ENCODE measurements around the gene CHST12.

Gene CHST12

DNA sequence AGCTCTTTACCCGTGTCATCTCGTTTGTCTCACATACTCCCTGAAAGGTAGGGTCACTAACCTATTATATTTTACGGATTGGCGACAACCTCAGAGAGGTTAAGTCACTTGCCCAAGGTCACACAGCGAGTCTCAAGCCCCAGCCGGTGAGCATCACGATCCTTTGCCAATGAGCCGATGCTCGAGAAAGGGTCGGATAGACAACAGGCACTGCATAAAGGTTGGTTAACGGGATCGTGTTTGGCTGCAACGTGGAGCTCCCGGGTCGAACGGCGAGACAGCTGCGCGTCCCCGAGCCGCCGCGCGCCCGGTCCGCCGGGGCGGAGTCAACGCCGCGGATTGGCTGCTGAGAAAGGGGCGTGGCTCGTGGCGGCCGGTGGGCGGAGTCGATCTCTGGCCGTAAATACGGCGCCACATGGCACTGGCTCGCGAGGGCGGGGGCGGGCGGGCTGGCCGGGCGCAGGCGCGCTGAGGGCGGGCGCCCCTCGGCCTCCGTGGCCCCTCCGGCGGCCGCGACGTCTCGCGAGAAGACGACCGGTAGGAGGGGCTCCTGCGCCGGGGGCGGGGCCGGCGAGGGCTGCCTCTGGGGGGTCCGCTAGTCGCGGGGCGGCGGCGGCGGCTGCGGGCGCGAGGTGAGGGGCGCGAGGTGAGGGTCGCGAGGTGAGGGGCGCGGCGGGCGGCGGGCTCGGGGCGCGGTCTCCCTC is at the start of gene CHST12:
CHST12 (plus strand) TSS at position 598 of the 704 bp plus-strand sequence. CDS start 29,029 bp downstream, outside the sequence.
- Histone ChIP-seq H3K27me3 (no peaks in the 10 kb centered on the region), H3K9me3 (no peaks in the 10 kb centered on the region), H3K36me3 (no peaks in the 10 kb centered on the region), H3K4me1 (peaks cover 0 to 38% (median 24%) of the 10 kb centered on the region in 4 donors), H3K4me3 (peak within 1 kb of the TSS; percentile 89 to 97), H3K27ac (peak within 1 kb of the TSS; percentile 75 to 79)
- DNase-seq, result peak; percentile 92 to 96
- TF ChIP-seq, protein P1, sequence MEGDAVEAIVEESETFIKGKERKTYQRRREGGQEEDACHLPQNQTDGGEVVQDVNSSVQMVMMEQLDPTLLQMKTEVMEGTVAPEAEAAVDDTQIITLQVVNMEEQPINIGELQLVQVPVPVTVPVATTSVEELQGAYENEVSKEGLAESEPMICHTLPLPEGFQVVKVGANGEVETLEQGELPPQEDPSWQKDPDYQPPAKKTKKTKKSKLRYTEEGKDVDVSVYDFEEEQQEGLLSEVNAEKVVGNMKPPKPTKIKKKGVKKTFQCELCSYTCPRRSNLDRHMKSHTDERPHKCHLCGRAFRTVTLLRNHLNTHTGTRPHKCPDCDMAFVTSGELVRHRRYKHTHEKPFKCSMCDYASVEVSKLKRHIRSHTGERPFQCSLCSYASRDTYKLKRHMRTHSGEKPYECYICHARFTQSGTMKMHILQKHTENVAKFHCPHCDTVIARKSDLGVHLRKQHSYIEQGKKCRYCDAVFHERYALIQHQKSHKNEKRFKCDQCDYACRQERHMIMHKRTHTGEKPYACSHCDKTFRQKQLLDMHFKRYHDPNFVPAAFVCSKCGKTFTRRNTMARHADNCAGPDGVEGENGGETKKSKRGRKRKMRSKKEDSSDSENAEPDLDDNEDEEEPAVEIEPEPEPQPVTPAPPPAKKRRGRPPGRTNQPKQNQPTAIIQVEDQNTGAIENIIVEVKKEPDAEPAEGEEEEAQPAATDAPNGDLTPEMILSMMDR (IDR thresholded peaks at IDR 0.05), result no peak
- intact Hi-C loops (cut with DNase I; ENCODE audit: low total_unique reads), result no loop called here

DNA sequence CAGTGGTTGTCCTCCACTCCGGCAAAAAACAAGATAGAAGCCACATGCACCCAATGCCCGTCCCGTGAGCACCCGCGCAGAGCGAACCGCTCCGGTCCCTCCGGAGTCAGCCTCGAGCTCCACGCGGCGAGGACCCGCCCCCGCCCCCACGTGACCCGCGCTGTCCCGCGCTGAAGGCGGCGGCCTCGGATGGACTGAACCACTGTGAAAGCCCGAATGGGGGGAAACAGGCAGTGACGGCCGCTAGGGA is 49.5 kb upstream of the CHST12 start:
- DNase-seq, result peak; percentile 84 to 95
- Histone ChIP-seq H3K4me3 (peak overlapping the region; percentile 94 to 99), H3K4me1 (peaks cover 0 to 43% (median 33%) of the 10 kb centered on the region in 4 donors), H3K27ac (peak overlapping the region; percentile 93 to 99), H3K36me3 (peaks cover 0 to 7% (median 0%) of the 10 kb centered on the region in 3 donors), H3K27me3 (no peaks in the 10 kb centered on the region), H3K9me3 (no peaks in the 10 kb centered on the region)
- TF ChIP-seq, protein P1 (IDR thresholded peaks at IDR 0.05), result no peak
- intact Hi-C loops (cut with DNase I; ENCODE audit: low total_unique reads), result loop anchor here (5.0 kb wide), 2 partner anchors 42 to 112 kb away; partner anchors contain the start of genes MRM2, NUDT1 and SNX8

DNA sequence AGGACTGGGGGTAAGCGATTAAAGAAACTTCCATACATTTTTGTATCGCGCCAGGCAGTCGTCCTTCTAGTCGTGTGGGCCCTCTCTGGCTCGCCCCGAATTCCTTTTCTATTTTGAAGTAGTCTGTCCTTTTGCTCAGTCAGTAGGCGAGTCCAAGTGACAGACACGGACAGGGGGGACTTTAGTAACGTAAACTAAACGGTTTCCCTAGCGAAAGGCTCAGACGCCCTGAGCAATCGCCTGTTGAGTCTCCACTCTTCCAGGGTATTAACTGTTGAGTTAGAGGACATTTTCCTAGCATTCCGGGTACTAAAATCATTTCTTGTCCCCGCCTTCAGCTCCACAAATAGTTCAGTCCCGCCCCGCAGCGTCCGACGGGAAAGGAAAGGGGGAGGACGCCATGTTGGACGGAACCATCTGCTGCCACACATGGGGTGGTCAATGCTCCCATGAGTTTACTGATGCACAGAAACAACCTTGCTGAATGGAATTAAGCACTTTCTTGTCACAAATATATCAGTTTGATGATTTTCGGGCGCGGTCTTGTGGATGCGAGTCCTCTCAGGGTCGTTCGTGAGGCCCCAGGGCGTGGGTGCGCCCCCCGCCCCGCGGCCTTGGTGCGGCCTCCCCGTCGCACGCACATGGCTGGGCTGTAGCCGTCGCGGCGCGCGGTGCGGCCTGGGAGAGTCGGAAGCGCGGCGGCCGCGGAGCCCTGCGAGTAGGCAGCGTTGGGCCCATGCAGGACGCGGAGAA is 49.0 kb upstream of the CHST12 start, which contains the start of gene EIF3B:
EIF3B (plus strand) TSS at position 642 of the 753 bp plus-strand sequence; CDS start at position 737, 95 bp downstream.
- H3K36me3 ChIP-seq, result peaks cover 0 to 9% (median 0%) of the 10 kb centered on the region in 3 donors
- H3K9me3 ChIP-seq, result no peaks in the 10 kb centered on the region
- peaks cover 0 to 48% (median 36%) of the 10 kb centered on the region in 4 donors for H3K4me1 ChIP-seq
- peak within 1 kb of the TSS; percentile 93 to 99 for H3K27ac ChIP-seq
- H3K4me3 ChIP-seq, result peak within 1 kb of the TSS; percentile 94 to 99
- intact Hi-C loops (cut with DNase I; ENCODE audit: low total_unique reads), result loop anchor here (5.0 kb wide), 2 partner anchors 42 to 112 kb away; partner anchors contain the start of genes MRM2, NUDT1 and SNX8
- peak; percentile 91 to 94 for DNase-seq
- TF ChIP-seq, protein P1 (IDR thresholded peaks at IDR 0.05), result no peak
- H3K27me3 ChIP-seq, result no peaks in the 10 kb centered on the region

DNA sequence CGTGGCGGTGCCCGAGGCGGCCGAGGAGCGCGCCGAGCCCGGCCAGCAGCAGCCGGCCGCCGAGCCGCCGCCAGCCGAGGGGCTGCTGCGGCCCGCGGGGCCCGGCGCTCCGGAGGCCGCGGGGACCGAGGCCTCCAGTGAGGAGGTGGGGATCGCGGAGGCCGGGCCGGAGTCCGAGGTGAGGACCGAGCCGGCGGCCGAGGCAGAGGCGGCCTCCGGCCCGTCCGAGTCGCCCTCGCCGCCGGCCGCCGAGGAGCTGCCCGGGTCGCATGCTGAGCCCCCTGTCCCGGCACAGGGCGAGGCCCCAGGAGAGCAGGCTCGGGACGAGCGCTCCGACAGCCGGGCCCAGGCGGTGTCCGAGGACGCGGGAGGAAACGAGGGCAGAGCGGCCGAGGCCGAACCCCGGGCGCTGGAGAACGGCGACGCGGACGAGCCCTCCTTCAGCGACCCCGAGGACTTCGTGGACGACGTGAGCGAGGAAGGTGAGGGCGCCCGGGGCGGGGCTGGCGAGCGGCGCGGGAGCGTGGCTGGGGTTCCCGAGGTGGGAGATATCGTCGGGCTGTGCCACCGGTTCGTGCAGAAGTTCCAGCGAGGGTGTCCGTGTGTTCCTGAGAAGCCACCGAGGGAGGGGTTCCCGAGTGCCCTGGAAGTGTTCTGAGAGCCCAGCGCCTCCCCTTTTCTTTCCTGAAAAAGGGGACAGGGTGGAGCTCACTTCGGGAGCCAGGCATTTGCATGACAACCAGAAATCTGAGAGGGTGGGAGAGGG is 48.3 kb upstream of the CHST12 start:
- H3K9me3 ChIP-seq, result no peaks in the 10 kb centered on the region
- no peaks in the 10 kb centered on the region for H3K27me3 ChIP-seq
- H3K27ac ChIP-seq, result peak overlapping the region; percentile 93 to 99
- peaks cover 0 to 51% (median 36%) of the 10 kb centered on the region in 4 donors for H3K4me1 ChIP-seq
- no peak for DNase-seq
- peak overlapping the region; percentile 94 to 99 for H3K4me3 ChIP-seq
- H3K36me3 ChIP-seq, result peaks cover 0 to 9% (median 0%) of the 10 kb centered on the region in 3 donors
- TF ChIP-seq, protein P1 (IDR thresholded peaks at IDR 0.05), result no peak
- intact Hi-C loops (cut with DNase I; ENCODE audit: low total_unique reads), result loop anchor here (5.0 kb wide), 2 partner anchors 43 to 113 kb away; partner anchors contain the start of genes MRM2, NUDT1 and SNX8

DNA sequence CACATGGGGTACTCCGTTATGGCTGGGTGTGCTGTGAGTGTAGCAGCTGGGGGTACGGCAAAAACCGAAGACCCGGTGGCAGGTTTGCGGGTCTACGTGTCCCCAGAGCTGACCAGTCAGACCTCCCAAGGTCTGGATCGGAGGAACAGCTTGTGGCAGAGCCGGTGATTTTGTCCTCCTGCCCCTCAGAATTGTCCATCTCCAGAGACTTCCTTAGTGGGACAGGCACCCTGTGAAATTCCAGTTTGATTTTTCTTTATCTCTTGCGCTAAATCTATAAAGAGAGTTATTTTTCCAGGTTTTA is 47.8 kb upstream of the CHST12 start:
- no peak for DNase-seq
- H3K27ac ChIP-seq, result peak overlapping the region; percentile 93 to 99
- peak overlapping the region; percentile 94 to 99 for H3K4me3 ChIP-seq
- TF ChIP-seq, protein P1 (IDR thresholded peaks at IDR 0.05), result no peak
- H3K4me1 ChIP-seq, result peaks cover 0 to 51% (median 37%) of the 10 kb centered on the region in 4 donors
- H3K9me3 ChIP-seq, result no peaks in the 10 kb centered on the region
- H3K27me3 ChIP-seq, result no peaks in the 10 kb centered on the region
- intact Hi-C loops (cut with DNase I; ENCODE audit: low total_unique reads), result no loop called here
- peaks cover 0 to 11% (median 0%) of the 10 kb centered on the region in 3 donors for H3K36me3 ChIP-seq

Data from tibial artery (tissue), 4 donors.